ENCODE results near the gene FZD7. TPM values are rescaled to one million over a fixed set of nuclear protein-coding genes. Genes with fewer than 3 reads are reported as not detected.

Gene FZD7
- total and polyA plus RNA-seq, 9 of the 15 experiments (the other 6 are each of a cell fraction or from before 2014, with no cell fraction given): 0.11 to 2.4 (median 0.69) TPM

GRCh38 chr2:202033317-202034248, at the start of gene FZD7 (continued):
- TF ChIP-seq CLOCK (CRISPR knock-in tag; IDR thresholded peaks at IDR 0.05; ENCODE audit: borderline replicate concordance): no peak
- TF ChIP-seq PRDM10 (IDR thresholded peaks at IDR 0.05; ENCODE audit: partially characterized antibody): peak; percentile 46
- peak; percentile 54 to 97 for TF ChIP-seq MAZ (CRISPR knock-in tag; conservative IDR thresholded peaks at IDR 0.05 in 1 of 2, IDR thresholded peaks at IDR 0.05 in 1 of 2)
- TF ChIP-seq ZNF76 (CRISPR knock-in tag; IDR thresholded peaks at IDR 0.05; ENCODE audit: borderline replicate concordance): no peak
- no peak for TF ChIP-seq ELF2 (CRISPR knock-in tag; IDR thresholded peaks at IDR 0.05)
- peak; percentile 47 for TF ChIP-seq TAF1 (IDR thresholded peaks at IDR 0.05; ENCODE audit: control insufficient read depth, extremely low read depth, insufficient read depth, low read length, severe bottlenecking)
- TF ChIP-seq FOXK1 (CRISPR knock-in tag; IDR thresholded peaks at IDR 0.05; ENCODE audit: borderline replicate concordance): no peak
- TF ChIP-seq HDAC6 (IDR thresholded peaks at IDR 0.05; ENCODE audit: low read depth, low read length): no peak
- no peak for TF ChIP-seq TAF15 (IDR thresholded peaks at IDR 0.05; ENCODE audit: low read depth, low read length)
- TF ChIP-seq L3MBTL2 (IDR thresholded peaks at IDR 0.05): peak; percentile 76
- peak; percentile 96 for TF ChIP-seq VEZF1 (CRISPR knock-in tag; IDR thresholded peaks at IDR 0.05)
- TF ChIP-seq ARNT (IDR thresholded peaks at IDR 0.05): no peak
- no peak for TF ChIP-seq POLR2AphosphoS2 (IDR thresholded peaks at IDR 0.05; ENCODE audit: low read length)
- 0 out of 2 replicates have a peak, but pooled peaks have one; percentile 52 for TF ChIP-seq TEAD4 (IDR thresholded peaks at IDR 0.05; ENCODE audit: low read length)
- no peak for TF ChIP-seq TEAD4 (CRISPR knock-in tag; IDR thresholded peaks at IDR 0.05; ENCODE audit: borderline replicate concordance)
- peak; percentile 58; the same call in 1 of the 2 replicates for TF ChIP-seq TEAD2 (tag; IDR thresholded peaks at IDR 0.05)
- no peak for TF ChIP-seq ZKSCAN3 (CRISPR knock-in tag; IDR thresholded peaks at IDR 0.05)
- no peak for TF ChIP-seq ZKSCAN1 (IDR thresholded peaks at IDR 0.05; ENCODE audit: low read depth, low read length)

Data from K562 (cell line).